Activated B cell treated with CpG ODN at 0.5 μM for 24 hours (primary cell): ENCODE measurements around the gene RAC2. TPM values are rescaled to one million over a fixed set of nuclear protein-coding genes. Genes with fewer than 3 reads are reported as not detected.

ENCODE experiments used
- ATAC-seq: fragments of 200-7000 bp; cut with Tn5 transposase; one replicate; pipeline ENCODE4 v1.10.0; 2021; ENCODE audit warnings: low read depth, mild to moderate bottlenecking, moderate library complexity
- CTCF ChIA-PET: fragments of 350-600 bp; sonication (Branson Sonifier 250); formaldehyde crosslinking; loops from one replicate; lab custom pipeline; 2021; ENCODE audit warnings: antibody characterized with exemption; lab: Charles Lee
- POLR2A ChIA-PET: fragments of 350-600 bp; sonication (Branson Sonifier 250); formaldehyde crosslinking; loops from one replicate; lab custom pipeline; 2021; ENCODE audit warnings: antibody characterized with exemption; lab: Charles Lee
- DNase-seq: peaks from one replicate; pipeline ENCODE4 v3.0.0; 2022
- H3K27ac Mint-ChIP-seq: one replicate; pipeline ENCODE4 v1.8.0; 2020; ENCODE audit warnings: mixed read lengths
- H3K27me3 Mint-ChIP-seq: one replicate; pipeline ENCODE4 v1.8.0; 2021; ENCODE audit warnings: mixed read lengths
- H3K36me3 Mint-ChIP-seq: one replicate; pipeline ENCODE4 v1.8.0; 2021; ENCODE audit warnings: low read depth, mixed read lengths
- H3K4me1 Mint-ChIP-seq: one replicate; pipeline ENCODE4 v1.8.0; 2021; ENCODE audit warnings: mixed read lengths
- H3K4me3 Mint-ChIP-seq: one replicate; pipeline ENCODE4 v1.8.0; 2020; ENCODE audit warnings: mild to moderate bottlenecking, mixed read lengths
- H3K9me3 Mint-ChIP-seq: one replicate; pipeline ENCODE4 v1.8.0; 2020; ENCODE audit warnings: mixed read lengths
- intact Hi-C: fragments of 100-400 bp; cut with micrococcal nuclease; formaldehyde crosslinking; loops from one replicate; pipeline ENCODE4 v1.15.1; 2024
- total RNA-seq: library from RNA; stranded (reverse); gene quantifications from 2 replicates; pipeline ENCODE4 v1.2.3, GENCODE V29; 2022
- TF ChIP-seq, protein P1 (sequence below): fragments of 200-600 bp; IDR thresholded peaks from one replicate; pipeline ENCODE4 v1.8.0; 2022; ENCODE audit warnings: antibody characterized with exemption, mild to moderate bottlenecking

The RAC2 gene
- total RNA-seq, 1 donor from 2014 or later: 557 TPM

DNA sequence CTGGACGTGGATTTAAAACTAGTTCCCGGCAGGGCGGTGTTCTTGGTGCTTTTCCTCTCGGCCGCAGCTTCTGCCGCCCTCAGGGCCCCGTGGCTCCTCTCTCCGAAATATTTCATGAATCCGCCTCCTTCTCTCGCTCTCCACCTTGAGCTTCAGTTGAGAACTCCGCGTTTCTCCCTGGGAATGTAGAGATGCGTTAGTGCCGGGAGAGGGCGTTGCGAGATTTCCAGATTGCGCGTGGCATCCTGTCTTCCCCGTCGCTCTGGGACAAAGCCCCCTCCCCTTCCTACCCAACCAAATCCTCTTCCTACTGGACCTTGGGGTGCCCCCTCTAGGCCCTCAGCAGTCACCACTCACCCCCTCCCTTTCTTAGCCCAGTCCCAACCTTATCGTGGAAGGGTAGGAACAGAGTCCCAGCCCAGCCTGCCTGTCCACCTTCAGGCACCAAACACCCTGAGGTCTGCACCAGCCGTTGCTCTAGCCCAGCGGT lies 15.5 kb upstream of the RAC2 start:
- intact Hi-C loops: loop anchor here (1.0 to 2.0 kb wide), 3 partner anchors 15 to 713 kb away; partner anchors contain the start of gene RAC2
- H3K27ac Mint-ChIP-seq: peak overlapping the region; percentile 64
- H3K4me1 Mint-ChIP-seq: peaks cover 46% of the 10 kb centered on the region
- ATAC-seq: peak; percentile 11
- POLR2A ChIA-PET: interaction anchor here (0.8 to 4.0 kb wide), 7 partner anchors 12 to 60 kb away, joined by 3 to 57 read pairs (median 5); partner anchors contain the start of genes CYTH4 and RAC2
- peaks cover 2% of the 10 kb centered on the region for H3K9me3 Mint-ChIP-seq
- TF ChIP-seq, protein P1, sequence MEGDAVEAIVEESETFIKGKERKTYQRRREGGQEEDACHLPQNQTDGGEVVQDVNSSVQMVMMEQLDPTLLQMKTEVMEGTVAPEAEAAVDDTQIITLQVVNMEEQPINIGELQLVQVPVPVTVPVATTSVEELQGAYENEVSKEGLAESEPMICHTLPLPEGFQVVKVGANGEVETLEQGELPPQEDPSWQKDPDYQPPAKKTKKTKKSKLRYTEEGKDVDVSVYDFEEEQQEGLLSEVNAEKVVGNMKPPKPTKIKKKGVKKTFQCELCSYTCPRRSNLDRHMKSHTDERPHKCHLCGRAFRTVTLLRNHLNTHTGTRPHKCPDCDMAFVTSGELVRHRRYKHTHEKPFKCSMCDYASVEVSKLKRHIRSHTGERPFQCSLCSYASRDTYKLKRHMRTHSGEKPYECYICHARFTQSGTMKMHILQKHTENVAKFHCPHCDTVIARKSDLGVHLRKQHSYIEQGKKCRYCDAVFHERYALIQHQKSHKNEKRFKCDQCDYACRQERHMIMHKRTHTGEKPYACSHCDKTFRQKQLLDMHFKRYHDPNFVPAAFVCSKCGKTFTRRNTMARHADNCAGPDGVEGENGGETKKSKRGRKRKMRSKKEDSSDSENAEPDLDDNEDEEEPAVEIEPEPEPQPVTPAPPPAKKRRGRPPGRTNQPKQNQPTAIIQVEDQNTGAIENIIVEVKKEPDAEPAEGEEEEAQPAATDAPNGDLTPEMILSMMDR: no peak
- no peaks in the 10 kb centered on the region for H3K27me3 Mint-ChIP-seq
- CTCF ChIA-PET: interaction anchor here (0.7 to 4.8 kb wide), 26 partner anchors 10 to 712 kb away, joined by 3 to 139 read pairs (median 6); partner anchors contain the start of gene RAC2
- no peak for DNase-seq
- H3K36me3 Mint-ChIP-seq: peaks cover 2% of the 10 kb centered on the region
- H3K4me3 Mint-ChIP-seq: peak overlapping the region; percentile 35

DNA sequence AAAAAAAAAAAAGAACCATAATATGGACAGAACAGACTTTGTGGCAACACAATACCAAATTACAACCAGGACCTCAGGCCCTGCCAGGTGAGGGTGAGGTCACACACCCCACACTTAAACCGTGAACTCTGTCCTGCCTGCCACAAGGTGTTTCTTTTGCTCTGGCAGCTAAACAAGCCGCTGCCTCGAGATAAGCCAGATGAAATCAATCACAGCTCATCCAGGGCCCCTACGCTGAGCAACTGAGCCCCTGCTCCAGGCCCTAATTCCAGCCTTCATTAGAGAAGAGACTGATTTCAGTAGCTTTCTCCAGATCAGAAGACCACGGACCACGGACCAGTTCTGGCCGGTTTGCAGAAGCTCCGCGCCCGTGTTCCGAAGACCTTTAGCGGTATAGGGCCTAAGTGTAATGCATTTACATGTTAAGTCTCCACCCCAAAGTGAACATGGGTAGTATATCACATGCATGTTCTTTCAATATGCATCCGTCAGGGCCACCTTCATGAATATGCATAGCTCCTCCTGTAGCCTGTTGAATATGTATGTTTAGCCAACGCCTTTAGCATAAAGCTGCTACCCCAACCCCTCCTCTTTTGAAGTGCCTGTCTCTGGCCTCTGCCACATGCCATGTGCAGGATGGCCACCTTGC lies 14.8 kb upstream of the RAC2 start:
- H3K36me3 Mint-ChIP-seq: no peaks in the 10 kb centered on the region
- H3K27ac Mint-ChIP-seq: no peak overlapping the region
- H3K4me1 Mint-ChIP-seq: peaks cover 46% of the 10 kb centered on the region
- POLR2A ChIA-PET: interaction anchor here (0.7 to 4.0 kb wide), 5 partner anchors 12 to 40 kb away, joined by 3 to 57 read pairs (median 5); partner anchors contain the start of gene RAC2
- TF ChIP-seq, protein P1: no peak
- H3K9me3 Mint-ChIP-seq: no peaks in the 10 kb centered on the region
- ATAC-seq: no peak
- CTCF ChIA-PET: interaction anchor here (0.7 to 4.8 kb wide), 18 partner anchors 9 to 199 kb away, joined by 3 to 139 read pairs (median 8); partner anchors contain the start of gene RAC2
- intact Hi-C loops: no loop called here
- H3K27me3 Mint-ChIP-seq: no peaks in the 10 kb centered on the region
- H3K4me3 Mint-ChIP-seq: no peak overlapping the region
- no peak for DNase-seq

DNA sequence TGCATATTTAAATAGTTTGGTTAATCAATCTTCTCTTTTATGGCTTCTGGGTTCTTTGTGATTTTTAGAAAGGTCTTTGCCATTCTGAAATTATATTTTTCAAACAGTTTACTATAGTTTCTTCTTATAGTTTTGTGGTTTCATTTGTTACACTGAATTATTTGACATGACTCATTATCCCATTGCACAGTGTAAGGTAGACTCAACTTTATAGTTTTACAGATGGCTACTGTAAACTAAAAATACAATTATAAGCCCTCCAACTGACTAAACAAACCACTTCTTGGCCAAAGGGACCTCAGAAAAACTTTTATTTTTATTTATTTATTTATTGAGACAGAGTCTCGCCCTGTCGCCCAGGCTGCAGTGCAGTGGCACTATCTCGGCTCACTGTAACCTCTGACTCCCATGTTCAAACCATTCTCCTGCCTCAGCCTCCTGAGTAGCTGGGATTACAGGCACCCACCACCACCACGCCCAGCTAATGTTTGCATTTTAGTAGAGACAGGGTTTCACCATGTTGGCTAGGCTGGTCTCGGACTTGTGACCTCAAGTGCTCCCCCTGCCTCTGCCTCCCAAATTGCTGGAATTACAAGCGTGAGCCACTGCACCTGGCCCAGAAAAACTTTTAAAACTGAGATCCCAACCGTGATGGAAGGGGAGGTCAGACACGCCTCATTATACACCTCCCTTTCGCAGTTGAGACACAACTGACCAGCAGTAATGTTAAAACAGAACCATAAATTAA lies 14.1 kb upstream of the RAC2 start:
- CTCF ChIA-PET: interaction anchor here (1.3 to 4.8 kb wide), 6 partner anchors 9 to 59 kb away, joined by 3 to 139 read pairs (median 52); partner anchors contain the start of gene RAC2
- intact Hi-C loops: no loop called here
- H3K9me3 Mint-ChIP-seq: no peaks in the 10 kb centered on the region
- ATAC-seq (no peak), DNase-seq (no peak)
- H3K4me1 Mint-ChIP-seq: peaks cover 46% of the 10 kb centered on the region
- H3K27me3 Mint-ChIP-seq: no peaks in the 10 kb centered on the region
- no peak overlapping the region for H3K27ac Mint-ChIP-seq
- H3K36me3 Mint-ChIP-seq: no peaks in the 10 kb centered on the region
- POLR2A ChIA-PET: interaction anchor here (0.7 to 4.0 kb wide), 4 partner anchors 15 to 40 kb away, joined by 4 to 57 read pairs (median 12); partner anchors contain the start of gene RAC2
- TF ChIP-seq, protein P1: no peak
- no peak overlapping the region for H3K4me3 Mint-ChIP-seq

DNA sequence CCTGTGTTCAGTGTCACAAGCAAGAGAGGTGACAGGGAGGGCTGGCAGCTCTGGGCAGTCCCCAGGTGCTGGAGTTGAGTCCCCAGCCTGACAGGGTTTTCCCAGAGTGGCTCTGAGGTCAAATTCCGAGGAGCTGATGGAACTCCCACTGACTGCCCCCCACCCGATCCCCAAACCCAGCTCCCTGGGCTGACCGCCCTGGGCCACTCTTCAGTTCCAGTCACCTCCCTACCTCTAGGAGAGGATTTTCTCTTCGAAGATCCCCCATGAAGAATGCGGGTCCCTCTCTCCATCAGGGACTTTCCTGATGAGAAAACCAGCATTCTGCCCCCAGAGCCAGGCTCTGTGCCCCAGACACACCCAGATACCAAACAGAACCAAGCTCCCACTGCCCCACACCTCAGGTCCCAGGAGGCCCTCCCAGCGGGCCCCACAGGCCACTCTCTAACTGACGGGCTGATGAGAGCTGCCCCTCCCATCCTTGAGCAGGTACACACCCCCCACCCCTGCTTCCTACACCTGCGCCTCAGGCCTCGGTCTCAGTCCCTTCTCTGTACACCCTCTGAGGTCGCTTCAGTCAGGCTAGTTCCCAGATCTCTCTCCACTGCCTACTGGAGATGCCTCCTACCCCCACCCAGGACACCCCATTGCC lies 12.1 kb upstream of the RAC2 start:
- Mint-ChIP-seq H3K4me1 (peaks cover 46% of the 10 kb centered on the region), H3K4me3 (peak overlapping the region; percentile 46), H3K9me3 (no peaks in the 10 kb centered on the region), H3K27ac (peak overlapping the region; percentile 47), H3K27me3 (no peaks in the 10 kb centered on the region), H3K36me3 (no peaks in the 10 kb centered on the region)
- ATAC-seq: peak; percentile 47
- POLR2A ChIA-PET: interaction anchor here (0.6 to 1.2 kb wide), 8 partner anchors 9 to 356 kb away, joined by 3 to 9 read pairs (median 4); partner anchors contain the start of gene RAC2
- TF ChIP-seq, protein P1: no peak
- no peak for DNase-seq
- CTCF ChIA-PET: interaction anchor here (2.0 kb wide), 1 partner anchor 11 kb away, joined by 5 read pairs; no protein-coding TSS in a partner anchor
- intact Hi-C loops: no loop called here
